Spleen (tissue), 11 donors: ENCODE data around the gene PLB1. TPM values are rescaled to one million over a fixed set of nuclear protein-coding genes. Genes with fewer than 3 reads are reported as not detected.

Experiments used
- DNase-seq: peaks from one replicate; pipeline ENCODE4 v3.0.0-alpha.2; 2020
- H3K27ac ChIP-seq, 8 donors: fragments of 200-600 bp; sonication (generic) in 7 of 8; 1 replicate in 4 of 8; 2 replicates in 4 of 8; pipeline versions ENCODE4 v1.5.0 to v1.8.0; 2016 to 2021; ENCODE audit warnings: inconsistent platforms in 4 of 8, mild to moderate bottlenecking in 4 of 8, moderate library complexity in 1 of 8
- H3K27me3 ChIP-seq, 7 donors: fragments of 200-600 bp; sonication (generic) in 6 of 7; replicated peaks in 1 of 7; 1 replicate in 4 of 7; 2 replicates in 3 of 7; pipeline versions ENCODE4 v1.5.0 to v1.8.0; 2016 to 2021; ENCODE audit warnings: inconsistent platforms in 3 of 7, mild to moderate bottlenecking in 1 of 7
- H3K36me3 ChIP-seq, 6 donors: fragments of 200-600 bp; sonication (generic) in 5 of 6; 1 replicate in 4 of 6; 2 replicates in 2 of 6; pipeline versions ENCODE4 v1.5.0 to v1.8.0; 2016 to 2021; ENCODE audit warnings: inconsistent platforms in 2 of 6
- H3K4me1 ChIP-seq, 6 donors: fragments of 200-600 bp; sonication (generic) in 5 of 6; 1 replicate in 3 of 6; 2 replicates in 3 of 6; pipeline versions ENCODE4 v1.5.0 to v1.8.0; 2016 to 2021; ENCODE audit warnings: inconsistent platforms in 3 of 6
- H3K4me3 ChIP-seq, 8 donors: fragments of 200-600 bp; sonication (generic) in 7 of 8; 1 replicate in 4 of 8; 2 replicates in 4 of 8; pipeline versions ENCODE4 v1.5.0 to v1.8.0; 2016 to 2021; ENCODE audit warnings: inconsistent platforms in 4 of 8, mild to moderate bottlenecking in 4 of 8, moderate library complexity in 2 of 8
- H3K9me3 ChIP-seq, 8 donors: fragments of 200-600 bp; sonication (generic) in 7 of 8; 1 replicate in 4 of 8; 2 replicates in 4 of 8; pipeline versions ENCODE4 v1.5.0 to v1.8.0; 2016 to 2021; ENCODE audit warnings: inconsistent platforms in 4 of 8
- POLR2A ChIP-seq, 3 donors: fragments of 450-650 bp; IDR thresholded peaks; one replicate each; pipeline ENCODE4 v1.5.1; 2017; ENCODE audit warnings: antibody characterized with exemption in 3 of 3, mild to moderate bottlenecking in 1 of 3
- POLR2AphosphoS5 ChIP-seq, 3 donors: sonication (generic); formaldehyde crosslinking; IDR thresholded peaks; one replicate each; pipeline ENCODE4 v1.5.1; 2017; ENCODE audit warnings: antibody characterized with exemption in 3 of 3
- WGBS, 5 donors: extraction: QIAGEN DNeasy Blood & Tissue Kit in 3 of 5; methylation state at CpG; one replicate each; pipeline versions ENCODE4 v1.1.5 to v1.1.7; 2013 to 2018; 5-methylcytosine and 5-hydroxymethylcytosine counted together
- intact Hi-C: fragments of 100-400 bp; cut with DNase I; formaldehyde crosslinking; loops from one replicate; pipeline ENCODE4 v1.15.0; 2023; ENCODE audit warnings: low total_unique reads
- polyA plus RNA-seq, 3 donors: library from polyadenylated mRNA; stranded (reverse); fragments of 200-250 nt; gene quantifications; one replicate each; pipeline ENCODE4 v1.2.1, GENCODE V29; 2013
- total RNA-seq, 7 donors: library from RNA; depleted of rRNA in 3 of 7; stranded (reverse); fragments of >200 nt in 3 of 7; fragmentation: NEBNext Ultra II Directional in 4 of 7; extraction: Animal tissue kit (Norgen Biotek cat#: 25700) in 4 of 7; gene quantifications; one replicate each; pipeline versions ENCODE4 v1.1.0 to v1.2.1, GENCODE V29; 2016 to 2021
- TF ChIP-seq, protein P1 (sequence below), 11 experiments: fragments of 200-600 bp in 7 of 11; fragments of 450-650 bp in 4 of 11; sonication (generic) in 4 of 11; IDR thresholded peaks in 8 of 11; conservative IDR thresholded peaks in 3 of 11; 1 replicate in 7 of 11; 2 replicates in 4 of 11; pipeline versions ENCODE4 v1.4.0 to v1.8.0; 2016 to 2021; ENCODE audit warnings: antibody characterized with exemption in 11 of 11, inconsistent platforms in 4 of 11, mild to moderate bottlenecking in 1 of 11
- donor health status: healthy with polysubstance abuse.
- donor health status: DM: no; HTN: no; CAD: no; lungs with moderate emphysema.
- donor health status: DM: no; HTN: no; CAD: no.
- donor health status: Bipolar disorder and iron deficiency.
- donor health status: healthy.
- donor health status: DM: no; HTN: no; CAD: no.
- donor health status: DM: yes; HTN: yes; CAD: no.

PLB1 gene
- total and polyA plus RNA-seq, 10 donors, result 3.8 to 45.7 (median 13.9) TPM

DNA sequence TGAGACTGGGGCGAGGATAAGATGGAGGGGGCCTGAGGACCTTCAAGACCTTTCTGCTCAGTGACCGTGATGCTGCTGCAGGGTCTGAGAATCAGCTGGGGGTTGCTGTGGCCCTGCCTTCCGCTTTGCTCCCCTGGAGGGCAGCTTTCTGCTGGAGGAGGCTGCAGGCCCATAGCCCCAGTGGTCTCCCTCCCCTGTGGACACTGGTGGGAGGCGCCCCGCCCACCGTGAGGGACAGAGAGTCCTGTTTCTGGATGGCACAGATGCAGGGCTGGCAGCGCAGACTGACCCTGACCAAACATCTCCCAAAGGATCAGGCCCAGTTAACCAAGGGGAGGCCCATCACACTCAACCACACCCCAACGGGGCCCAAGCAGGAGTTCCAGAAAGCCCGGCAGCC, 42.8 kb downstream of the PLB1 start:
- WGBS, 5 donors, result 74 to 99% (median 92%) methylated on average over 3 to 9 of the region's 9 CpGs
- H3K4me1 ChIP-seq, result no peaks in the 10 kb centered on the region

DNA sequence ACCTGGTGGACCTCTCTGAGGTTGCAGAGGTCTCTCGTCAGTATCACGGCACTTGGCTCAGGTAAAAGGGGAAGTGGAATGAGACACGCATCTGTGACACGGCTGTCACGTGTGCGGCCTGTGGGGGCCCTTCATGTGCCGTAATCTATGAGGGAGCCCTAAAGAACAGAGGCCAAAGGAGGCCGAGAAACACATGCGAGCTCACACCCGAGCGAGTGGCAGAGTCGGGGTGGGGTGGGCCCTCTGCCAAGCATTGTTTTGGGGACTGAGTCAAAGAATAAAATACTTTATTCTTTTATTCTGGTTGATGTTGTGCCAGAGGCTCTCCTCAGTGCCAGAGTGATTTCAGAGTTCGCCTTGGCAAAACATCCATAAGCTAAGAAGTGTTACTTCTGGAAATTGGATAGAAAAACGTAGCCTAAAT, 43.3 kb downstream of the PLB1 start:
- Histone ChIP-seq H3K27ac (no peak overlapping the region), H3K36me3 (no peaks in the 10 kb centered on the region), H3K9me3 (no peaks in the 10 kb centered on the region), H3K27me3 (peaks cover 0 to 5% (median 0%) of the 10 kb centered on the region in 7 donors), H3K4me1 (peaks cover 0 to 4% (median under 1%) of the 10 kb centered on the region in 6 donors), H3K4me3 (no peak overlapping the region)
- DNase-seq, result no peak
- TF ChIP-seq, protein P1, sequence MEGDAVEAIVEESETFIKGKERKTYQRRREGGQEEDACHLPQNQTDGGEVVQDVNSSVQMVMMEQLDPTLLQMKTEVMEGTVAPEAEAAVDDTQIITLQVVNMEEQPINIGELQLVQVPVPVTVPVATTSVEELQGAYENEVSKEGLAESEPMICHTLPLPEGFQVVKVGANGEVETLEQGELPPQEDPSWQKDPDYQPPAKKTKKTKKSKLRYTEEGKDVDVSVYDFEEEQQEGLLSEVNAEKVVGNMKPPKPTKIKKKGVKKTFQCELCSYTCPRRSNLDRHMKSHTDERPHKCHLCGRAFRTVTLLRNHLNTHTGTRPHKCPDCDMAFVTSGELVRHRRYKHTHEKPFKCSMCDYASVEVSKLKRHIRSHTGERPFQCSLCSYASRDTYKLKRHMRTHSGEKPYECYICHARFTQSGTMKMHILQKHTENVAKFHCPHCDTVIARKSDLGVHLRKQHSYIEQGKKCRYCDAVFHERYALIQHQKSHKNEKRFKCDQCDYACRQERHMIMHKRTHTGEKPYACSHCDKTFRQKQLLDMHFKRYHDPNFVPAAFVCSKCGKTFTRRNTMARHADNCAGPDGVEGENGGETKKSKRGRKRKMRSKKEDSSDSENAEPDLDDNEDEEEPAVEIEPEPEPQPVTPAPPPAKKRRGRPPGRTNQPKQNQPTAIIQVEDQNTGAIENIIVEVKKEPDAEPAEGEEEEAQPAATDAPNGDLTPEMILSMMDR (IDR thresholded peaks at IDR 0.05 in 8 of 11, conservative IDR thresholded peaks at IDR 0.05 in 3 of 11), result no peak
- TF ChIP-seq POLR2A (IDR thresholded peaks at IDR 0.05), result no peak
- TF ChIP-seq POLR2AphosphoS5 (IDR thresholded peaks at IDR 0.05), result no peak
- intact Hi-C loops, result no loop called here
- WGBS, 5 donors, result 78 to 90% (median 80%) methylated on average over 14 of the region's 14 CpGs

More for the DNA sequence above, 42.8 kb downstream of the PLB1 start:
- Histone ChIP-seq H3K36me3 (no peaks in the 10 kb centered on the region), H3K9me3 (no peaks in the 10 kb centered on the region), H3K27me3 (peaks cover 0 to 5% (median 0%) of the 10 kb centered on the region in 7 donors), H3K27ac (no peak overlapping the region), H3K4me3 (no peak overlapping the region)
- DNase-seq, result no peak
- intact Hi-C loops, result no loop called here
- TF ChIP-seq, protein P1 (IDR thresholded peaks at IDR 0.05 in 8 of 11, conservative IDR thresholded peaks at IDR 0.05 in 3 of 11), result no peak

DNA sequence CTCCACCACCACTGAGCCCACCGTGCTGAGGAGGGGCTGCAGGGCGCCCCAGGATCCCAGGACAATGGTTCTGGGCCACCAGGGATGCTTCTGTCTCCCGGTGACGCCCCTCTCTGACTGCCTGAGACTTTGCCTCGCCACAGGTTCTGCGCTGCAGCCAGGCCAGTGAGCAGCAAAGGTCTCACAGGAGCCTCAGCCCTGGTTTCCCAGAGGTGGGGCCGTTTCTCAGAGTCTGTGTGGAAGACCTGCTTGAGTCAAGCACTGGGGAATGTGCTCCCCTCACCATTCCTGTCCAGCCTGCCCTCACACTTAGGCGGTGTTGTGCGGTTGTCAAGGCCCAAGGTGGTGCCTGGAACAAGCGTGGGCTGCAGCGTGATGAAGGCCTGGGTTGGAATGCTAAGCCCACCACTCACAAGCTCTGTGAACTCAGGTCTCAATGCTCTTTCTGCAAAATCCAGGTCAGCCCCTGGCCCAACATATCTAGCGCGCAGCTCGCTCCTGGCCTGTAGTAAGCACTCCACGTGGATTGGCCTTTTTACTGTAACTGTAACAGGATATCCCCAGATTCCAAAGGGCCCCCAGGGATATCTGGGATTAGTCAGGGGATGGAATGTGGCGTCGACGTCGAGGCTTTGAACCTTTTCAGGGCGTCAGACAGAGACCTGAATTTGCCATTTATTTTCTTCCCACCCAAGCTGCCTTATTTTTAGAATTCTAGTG, 47.6 kb downstream of the PLB1 start:
- Histone ChIP-seq H3K36me3 (no peaks in the 10 kb centered on the region), H3K9me3 (no peaks in the 10 kb centered on the region), H3K4me3 (no peak overlapping the region), H3K27me3 (peaks cover 0 to 5% (median 0%) of the 10 kb centered on the region in 7 donors), H3K4me1 (peaks cover 0 to 39% (median 21%) of the 10 kb centered on the region in 6 donors), H3K27ac (no peak overlapping the region)
- 84 to 93% (median 91%) methylated on average over 14 to 20 of the region's 20 CpGs for WGBS, 5 donors
- no peak for TF ChIP-seq POLR2AphosphoS5 (IDR thresholded peaks at IDR 0.05)
- TF ChIP-seq, protein P1 (IDR thresholded peaks at IDR 0.05 in 8 of 11, conservative IDR thresholded peaks at IDR 0.05 in 3 of 11), result no peak
- no peak for TF ChIP-seq POLR2A (IDR thresholded peaks at IDR 0.05)
- DNase-seq, result no peak
- intact Hi-C loops, result no loop called here

DNA sequence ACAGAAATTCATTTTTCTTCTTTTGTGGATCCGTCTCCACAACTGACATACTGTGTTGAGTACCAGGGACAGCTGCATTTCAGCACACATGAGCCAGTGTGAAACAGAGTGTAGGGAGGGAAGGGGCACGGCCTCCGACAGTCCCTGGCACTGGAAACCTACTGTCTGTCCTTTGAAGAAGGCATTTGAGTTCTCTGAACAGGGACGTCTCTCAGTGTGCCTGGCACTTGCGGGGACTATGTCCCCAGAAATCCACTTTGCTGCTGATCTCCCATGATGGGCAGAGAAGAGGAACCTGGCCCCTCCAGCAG, 48.1 kb downstream of the PLB1 start:
- WGBS, 5 donors, result 89 to 100% (median 94%) methylated on average over 5 of the region's 5 CpGs
- Histone ChIP-seq H3K27ac (no peak overlapping the region), H3K36me3 (no peaks in the 10 kb centered on the region), H3K4me3 (no peak overlapping the region), H3K4me1 (peaks cover 0 to 39% (median 21%) of the 10 kb centered on the region in 6 donors), H3K27me3 (peaks cover 0 to 5% (median 0%) of the 10 kb centered on the region in 7 donors), H3K9me3 (no peaks in the 10 kb centered on the region)
- DNase-seq, result no peak
- intact Hi-C loops, result no loop called here
- TF ChIP-seq POLR2AphosphoS5 (IDR thresholded peaks at IDR 0.05) (no peak), POLR2A (IDR thresholded peaks at IDR 0.05) (no peak)
- TF ChIP-seq, protein P1 (IDR thresholded peaks at IDR 0.05 in 8 of 11, conservative IDR thresholded peaks at IDR 0.05 in 3 of 11), result no peak
